ENCODE data around the gene ADH1B.

The ADH1B gene

DNA sequence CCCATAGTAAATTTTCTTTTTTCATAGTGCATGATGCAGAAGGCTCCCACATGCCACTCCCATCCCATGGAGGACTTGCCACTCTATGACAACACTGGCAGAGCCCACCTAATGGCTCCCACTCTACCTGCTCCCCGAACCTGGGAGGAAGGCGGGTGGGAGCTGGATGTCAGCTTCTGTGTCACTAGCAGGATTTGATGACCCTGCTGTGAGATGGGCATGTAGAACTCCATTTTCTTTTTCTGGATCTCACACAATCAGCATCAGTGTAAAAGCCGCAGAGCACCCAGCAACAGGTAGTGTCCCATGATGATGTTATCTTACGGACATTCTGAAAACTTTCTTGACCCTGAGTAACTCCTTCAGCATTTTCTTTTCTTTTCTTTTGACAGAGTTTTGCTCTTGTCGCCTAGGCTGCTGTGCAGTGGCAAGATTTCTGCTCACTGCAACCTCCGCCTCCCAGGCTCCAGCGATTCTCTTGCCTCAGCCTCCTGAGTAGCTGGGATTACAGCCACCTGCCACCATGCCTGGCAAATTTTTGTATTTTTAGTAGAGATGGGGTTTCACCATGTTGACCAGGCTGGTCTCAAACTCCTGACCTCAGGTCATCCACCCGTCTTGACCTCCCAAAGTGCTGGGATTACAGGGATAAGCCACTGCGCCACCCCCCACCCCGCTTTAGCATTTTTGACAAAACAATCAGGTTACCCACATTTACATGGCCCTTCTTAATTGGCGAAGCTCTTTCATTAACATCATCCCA is 15.4 kb downstream of the ADH1B start:
- Histone ChIP-seq H3K4me1 (peaks cover 4% of the 10 kb centered on the region; the same call in 1 of the 2 replicates), H3K4me3 (no peak overlapping the region), H3K9me3 (no peaks in the 10 kb centered on the region), H3K27me3 (ENCODE audit: low read depth) (peaks cover 2% of the 10 kb centered on the region; the same call in 1 of the 2 replicates), H3K36me3 (replicated peaks) (no peaks in the 10 kb centered on the region)
- no peak for DNase-seq (ENCODE audit: low spot score in 2 of 2)
- in situ Hi-C loops (cut with MboI; ENCODE audit: low sequenced_read_pairs): no loop called here

DNA sequence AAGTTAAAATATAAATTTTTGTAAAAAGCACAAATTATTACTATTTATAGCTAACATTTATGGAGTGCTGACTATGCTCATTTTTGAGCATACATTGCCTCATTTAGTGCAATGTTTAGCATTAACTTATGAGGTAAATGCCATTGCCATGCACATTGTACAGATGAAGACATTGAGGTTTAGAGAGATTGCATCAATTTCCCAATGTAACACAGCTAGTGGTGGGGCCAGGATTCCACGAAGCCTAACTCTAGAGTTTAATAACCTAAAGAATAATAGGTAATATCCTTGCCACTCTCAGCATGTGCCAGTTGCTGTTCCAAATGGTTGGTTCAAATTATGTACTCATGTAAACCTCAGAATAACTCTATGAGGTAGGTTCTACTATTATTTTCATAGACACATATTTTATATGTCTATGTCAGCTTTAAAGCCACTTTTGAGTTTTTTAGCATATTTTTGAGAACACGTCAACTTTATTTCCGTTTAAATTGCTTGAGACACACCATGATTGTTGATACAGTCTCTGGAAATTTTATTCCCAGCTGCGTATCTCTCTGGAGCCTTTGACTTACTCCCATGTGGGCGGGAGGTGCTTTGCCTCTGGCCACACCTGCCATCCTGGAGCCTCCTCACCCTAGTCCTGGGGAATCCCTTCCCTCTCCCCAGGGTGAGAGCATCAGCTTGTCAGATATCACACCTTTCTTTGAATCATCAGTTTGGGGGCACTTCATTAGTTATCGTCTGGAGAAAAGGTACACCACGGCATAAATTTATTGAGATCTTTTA is 19.6 kb downstream of the ADH1B start:
- Histone ChIP-seq H3K4me3 (no peak overlapping the region), H3K27me3 (ENCODE audit: low read depth) (no peaks in the 10 kb centered on the region), H3K4me1 (peaks cover 4% of the 10 kb centered on the region; the same call in 1 of the 2 replicates), H3K36me3 (replicated peaks) (no peaks in the 10 kb centered on the region), H3K9me3 (no peaks in the 10 kb centered on the region)
- in situ Hi-C loops (cut with MboI; ENCODE audit: low sequenced_read_pairs): no loop called here
- DNase-seq (ENCODE audit: low spot score in 2 of 2): no peak

DNA sequence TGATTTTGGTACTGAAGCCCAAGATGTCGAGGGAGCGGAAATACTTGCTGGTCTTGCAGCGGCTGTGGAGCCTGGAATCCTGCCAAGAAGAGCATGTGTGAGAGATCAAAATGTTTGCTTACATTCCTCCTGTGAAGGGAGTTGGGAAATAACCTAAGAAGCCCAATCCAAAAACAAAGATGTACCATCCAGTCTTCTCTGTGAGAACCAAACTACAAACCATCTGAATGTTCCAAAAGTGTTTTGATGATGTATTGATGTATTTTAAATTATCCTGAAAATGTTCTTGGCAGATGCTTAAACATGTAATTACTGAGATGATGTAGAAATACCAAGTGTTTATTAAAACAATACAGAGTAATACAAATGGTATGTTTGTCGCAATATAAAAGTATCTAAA is 20.3 kb downstream of the ADH1B start:
- in situ Hi-C loops (cut with MboI; ENCODE audit: low sequenced_read_pairs): no loop called here
- peak in 1 of 2 experiments; percentile 14 for DNase-seq (ENCODE audit: low spot score in 2 of 2)
- Histone ChIP-seq H3K4me1 (no peaks in the 10 kb centered on the region), H3K36me3 (replicated peaks) (no peaks in the 10 kb centered on the region), H3K4me3 (no peak overlapping the region), H3K9me3 (no peaks in the 10 kb centered on the region), H3K27me3 (ENCODE audit: low read depth) (no peaks in the 10 kb centered on the region)

DNA sequence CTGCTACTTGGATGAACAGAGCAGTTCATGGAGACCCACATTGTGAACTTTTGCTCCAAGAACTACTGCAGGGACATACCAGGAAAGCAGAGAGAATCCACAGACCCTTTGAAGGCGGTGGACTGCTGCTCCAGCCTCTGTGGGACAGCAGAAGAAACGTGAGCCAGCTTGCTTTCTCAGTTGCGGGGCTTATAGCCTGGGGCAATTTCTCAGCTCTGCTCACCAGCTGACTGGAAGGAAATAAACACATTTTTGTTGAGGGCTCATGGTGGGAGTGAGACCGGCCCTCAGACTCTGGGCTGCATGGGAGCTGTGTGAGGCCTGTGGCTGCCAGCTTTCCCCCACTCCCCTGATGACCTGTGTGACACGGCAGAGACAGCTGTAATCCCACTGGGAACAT is 27.8 kb downstream of the ADH1B start:
- Histone ChIP-seq H3K9me3 (no peaks in the 10 kb centered on the region), H3K27me3 (ENCODE audit: low read depth) (no peaks in the 10 kb centered on the region), H3K36me3 (replicated peaks) (no peaks in the 10 kb centered on the region), H3K4me3 (no peak overlapping the region), H3K4me1 (no peaks in the 10 kb centered on the region)
- DNase-seq (ENCODE audit: low spot score in 2 of 2): no peak
- in situ Hi-C loops (cut with MboI; ENCODE audit: low sequenced_read_pairs): no loop called here

DNA sequence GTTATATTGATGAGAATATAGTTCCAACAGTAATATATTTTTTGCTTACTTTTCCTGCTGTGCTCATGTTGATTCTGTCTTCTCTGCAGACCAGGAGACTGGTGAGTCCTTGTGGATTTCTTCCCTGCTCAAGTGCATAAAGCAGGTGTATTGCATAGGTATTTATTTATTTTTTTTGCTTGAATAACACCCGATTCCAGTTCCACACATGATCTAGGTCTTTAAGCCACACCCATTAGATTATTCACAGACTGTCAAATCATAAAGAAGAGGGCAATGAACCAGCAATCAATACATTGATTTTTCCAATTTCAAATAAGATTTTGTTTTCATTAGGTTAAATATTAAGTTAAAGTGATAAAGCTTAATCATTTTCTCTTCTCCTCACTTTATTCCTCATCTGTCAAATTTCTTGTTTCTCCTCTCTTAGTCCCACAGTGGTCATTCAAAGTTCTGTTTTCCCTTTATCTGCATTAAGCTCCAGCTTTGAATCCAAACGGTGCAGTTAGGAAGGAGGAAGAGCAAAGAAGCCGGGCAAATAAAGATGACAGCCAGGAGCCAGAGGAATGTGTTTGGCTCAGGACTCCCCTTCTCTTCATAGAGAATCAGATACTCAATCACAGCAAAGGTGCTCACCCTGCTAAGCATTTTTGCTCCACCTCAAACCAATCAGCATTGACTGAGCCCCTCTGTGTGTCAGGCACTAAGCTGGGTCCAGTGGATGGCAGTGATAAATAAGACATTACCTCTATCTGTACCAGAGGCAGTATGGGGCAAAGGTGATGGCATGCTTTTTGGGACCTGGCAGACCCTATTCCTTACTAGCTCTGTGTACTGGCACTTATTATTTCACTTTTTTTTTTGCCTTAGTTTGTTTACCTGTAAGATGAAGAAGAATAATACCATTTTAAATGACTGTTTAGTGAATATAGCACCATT is 30.1 kb downstream of the ADH1B start, which contains the start of gene ADH1A:
TSS of gene ADH1A (minus strand) at position 138 of the 939 bp plus-strand sequence. CDS start at position 67, 71 bp downstream.
- in situ Hi-C loops (cut with MboI; ENCODE audit: low sequenced_read_pairs): no loop called here
- Histone ChIP-seq H3K27me3 (ENCODE audit: low read depth) (no peaks in the 10 kb centered on the region), H3K4me3 (no peak within 1 kb of the TSS), H3K9me3 (no peaks in the 10 kb centered on the region), H3K36me3 (replicated peaks) (no peaks in the 10 kb centered on the region), H3K4me1 (no peaks in the 10 kb centered on the region)
- DNase-seq (ENCODE audit: low spot score in 2 of 2): no peak

DNA sequence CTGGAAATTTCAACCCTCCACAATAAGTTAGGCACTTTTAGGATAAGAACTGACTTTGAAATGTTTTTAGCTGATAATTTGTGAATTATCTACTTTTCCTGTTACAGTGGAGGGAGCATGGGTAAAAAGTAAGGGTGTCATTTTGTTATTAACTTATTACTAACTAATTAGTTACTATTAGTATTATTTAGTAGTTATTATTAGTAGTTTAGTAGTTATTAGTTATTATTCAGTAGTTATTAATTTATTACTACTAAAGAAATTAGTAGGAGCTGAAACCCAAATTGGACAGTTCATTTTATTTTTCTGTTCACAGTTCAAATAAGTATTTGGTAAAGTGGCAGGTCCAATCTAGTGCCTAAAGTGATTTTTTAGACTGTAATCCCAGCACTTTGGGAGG is 35.8 kb downstream of the ADH1B start:
- in situ Hi-C loops (cut with MboI; ENCODE audit: low sequenced_read_pairs): no loop called here
- Histone ChIP-seq H3K9me3 (no peaks in the 10 kb centered on the region), H3K4me1 (no peaks in the 10 kb centered on the region), H3K27me3 (ENCODE audit: low read depth) (no peaks in the 10 kb centered on the region; the same call in 1 of the 2 replicates), H3K36me3 (replicated peaks) (no peaks in the 10 kb centered on the region), H3K4me3 (no peak overlapping the region)
- DNase-seq (ENCODE audit: low spot score in 2 of 2): no peak

DNA sequence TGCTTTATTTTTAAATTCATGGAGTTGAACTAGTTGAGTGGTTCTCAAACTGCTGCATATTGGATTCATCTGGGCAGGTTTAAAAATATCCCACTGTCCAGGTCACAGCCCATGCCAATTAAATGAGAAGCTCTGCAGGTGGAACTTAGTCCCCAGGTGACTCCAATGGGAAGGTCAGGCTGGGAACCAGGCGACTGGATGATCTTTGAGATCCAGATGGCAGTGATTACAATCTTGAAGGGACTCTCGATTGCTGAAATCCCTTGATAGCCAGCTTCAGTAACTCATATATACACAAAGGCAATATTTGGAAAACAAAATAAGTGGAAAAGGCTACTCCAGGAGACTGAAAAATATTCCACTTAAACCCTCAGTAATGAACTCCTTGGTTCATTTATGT is 38.5 kb downstream of the ADH1B start:
- no peak for DNase-seq (ENCODE audit: low spot score in 2 of 2)
- no peaks in the 10 kb centered on the region for H3K4me1 ChIP-seq
- in situ Hi-C loops (cut with MboI; ENCODE audit: low sequenced_read_pairs): no loop called here
- no peaks in the 10 kb centered on the region for H3K9me3 ChIP-seq
- H3K4me3 ChIP-seq: no peak overlapping the region
- no peaks in the 10 kb centered on the region; the same call in 1 of the 2 replicates for H3K27me3 ChIP-seq (ENCODE audit: low read depth)
- no peaks in the 10 kb centered on the region for H3K36me3 ChIP-seq (replicated peaks)

DNA sequence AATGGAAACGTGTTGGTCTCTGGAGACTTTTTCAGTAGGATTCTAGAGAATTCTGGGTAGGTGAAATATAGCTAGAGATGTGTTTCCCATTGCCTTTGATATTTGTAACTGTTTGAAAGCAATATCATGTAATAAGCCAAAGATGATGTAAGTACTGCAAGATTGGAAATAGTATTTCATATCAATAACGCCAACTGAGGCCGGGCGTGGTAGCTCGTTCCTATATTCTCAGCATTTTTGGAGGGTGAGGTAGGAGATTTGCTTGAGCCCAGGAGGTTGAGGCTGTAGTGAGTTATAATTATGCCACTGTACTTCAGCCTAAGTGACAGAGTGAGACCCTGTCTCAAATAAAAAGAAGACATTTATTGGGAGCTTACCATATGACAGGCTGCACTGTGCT is 39.9 kb downstream of the ADH1B start:
- H3K36me3 ChIP-seq (replicated peaks): no peaks in the 10 kb centered on the region
- no peak for DNase-seq (ENCODE audit: low spot score in 2 of 2)

DNA sequence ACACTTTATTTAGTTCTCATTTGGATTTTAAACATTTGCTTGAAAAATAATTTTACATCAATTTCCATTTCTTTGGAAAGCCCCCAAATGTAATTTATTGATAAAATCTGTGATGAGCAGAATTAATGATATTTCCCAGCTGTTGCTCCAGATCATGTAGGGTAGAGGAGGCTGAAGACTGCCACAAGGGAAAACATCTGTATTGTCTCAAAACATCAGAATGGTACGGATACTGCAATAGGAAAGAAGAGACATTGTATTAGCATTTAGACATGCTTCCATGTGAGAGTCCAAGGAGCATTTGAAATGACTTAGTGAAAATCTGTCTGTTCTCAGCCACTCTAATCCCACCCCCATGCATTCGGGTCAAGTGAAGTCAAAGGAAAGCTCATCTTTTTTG is 44.8 kb downstream of the ADH1B start:
- no peaks in the 10 kb centered on the region for H3K9me3 ChIP-seq

More for the DNA sequence above, 39.9 kb downstream of the ADH1B start:
- in situ Hi-C loops (cut with MboI; ENCODE audit: low sequenced_read_pairs): no loop called here
- no peaks in the 10 kb centered on the region; the same call in 1 of the 2 replicates for H3K27me3 ChIP-seq (ENCODE audit: low read depth)
- H3K4me1 ChIP-seq: no peaks in the 10 kb centered on the region
- no peak overlapping the region for H3K4me3 ChIP-seq
- no peaks in the 10 kb centered on the region for H3K9me3 ChIP-seq

DNA sequence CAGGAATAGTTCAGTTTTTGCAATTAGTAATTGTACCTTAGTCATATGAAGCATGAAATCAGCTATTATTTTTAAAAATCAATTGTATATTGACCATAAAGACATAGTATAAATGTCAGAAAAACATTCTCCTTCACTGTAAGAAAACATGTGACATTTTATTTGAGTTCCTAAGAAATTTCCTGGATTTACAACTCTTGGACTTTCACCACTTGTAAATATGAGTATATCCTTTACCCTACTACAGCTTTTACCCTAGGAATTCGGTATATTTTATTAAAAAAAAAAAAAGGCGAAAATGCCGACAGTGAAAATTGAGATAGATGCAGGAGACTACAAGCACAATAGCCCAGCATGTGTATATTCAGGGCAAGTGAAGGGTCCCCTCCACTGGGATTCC is 45.3 kb downstream of the ADH1B start:
- in situ Hi-C loops (cut with MboI; ENCODE audit: low sequenced_read_pairs): no loop called here
- H3K9me3 ChIP-seq: no peaks in the 10 kb centered on the region
- no peaks in the 10 kb centered on the region for H3K36me3 ChIP-seq (replicated peaks)
- DNase-seq (ENCODE audit: low spot score in 2 of 2): no peak
- H3K27me3 ChIP-seq (ENCODE audit: low read depth): no peaks in the 10 kb centered on the region; the same call in 1 of the 2 replicates
- no peak overlapping the region for H3K4me3 ChIP-seq
- H3K4me1 ChIP-seq: no peaks in the 10 kb centered on the region

More for the DNA sequence above, 44.8 kb downstream of the ADH1B start:
- in situ Hi-C loops (cut with MboI; ENCODE audit: low sequenced_read_pairs): no loop called here
- no peak overlapping the region for H3K4me3 ChIP-seq
- no peaks in the 10 kb centered on the region for H3K36me3 ChIP-seq (replicated peaks)
- H3K27me3 ChIP-seq (ENCODE audit: low read depth): no peaks in the 10 kb centered on the region; the same call in 1 of the 2 replicates
- no peaks in the 10 kb centered on the region for H3K4me1 ChIP-seq
- no peak for DNase-seq (ENCODE audit: low spot score in 2 of 2)

DNA sequence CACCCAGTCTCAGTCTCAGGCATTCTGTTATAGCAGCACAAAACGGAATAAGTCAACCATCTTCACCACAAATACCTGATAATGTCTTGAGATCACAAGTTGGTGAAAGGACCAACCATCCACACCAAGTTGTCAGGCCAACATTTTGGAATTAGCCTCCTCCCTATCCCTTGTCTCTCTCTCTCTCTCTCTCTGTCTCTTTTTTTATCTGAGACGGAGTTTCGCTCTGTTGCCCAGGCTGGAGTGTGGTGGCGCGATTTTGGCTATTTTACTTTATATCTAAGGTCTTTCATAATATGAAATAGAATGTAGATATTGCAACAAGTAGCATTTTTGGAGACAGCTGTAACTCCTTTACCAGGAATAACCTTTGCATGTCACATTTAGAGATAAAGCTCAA is 46.2 kb downstream of the ADH1B start:
- Histone ChIP-seq H3K36me3 (replicated peaks) (no peaks in the 10 kb centered on the region), H3K4me1 (no peaks in the 10 kb centered on the region), H3K9me3 (no peaks in the 10 kb centered on the region), H3K27me3 (ENCODE audit: low read depth) (no peaks in the 10 kb centered on the region), H3K4me3 (no peak overlapping the region)
- DNase-seq (ENCODE audit: low spot score in 2 of 2): no peak
- in situ Hi-C loops (cut with MboI; ENCODE audit: low sequenced_read_pairs): no loop called here

DNA sequence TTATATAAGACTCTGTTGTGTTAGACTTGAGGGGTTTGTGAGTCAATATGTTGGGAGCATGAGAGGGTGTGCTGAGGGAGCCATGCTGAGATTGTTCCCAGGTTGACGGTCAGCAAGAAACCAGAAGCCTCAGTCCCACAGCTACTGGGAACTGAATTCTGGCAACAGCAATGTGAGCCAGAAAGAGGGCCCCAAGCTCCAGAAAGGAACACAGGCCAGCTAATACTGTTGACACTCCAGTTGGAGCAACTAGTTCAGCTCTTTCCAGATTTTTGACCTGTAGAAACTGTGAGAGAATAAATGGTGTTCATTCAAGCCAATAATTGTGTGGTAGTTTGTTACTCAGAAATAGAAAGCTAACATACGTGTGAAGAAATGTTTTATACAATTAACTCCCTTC is 47.5 kb downstream of the ADH1B start:
- Histone ChIP-seq H3K36me3 (replicated peaks) (no peaks in the 10 kb centered on the region), H3K27me3 (ENCODE audit: low read depth) (no peaks in the 10 kb centered on the region), H3K9me3 (no peaks in the 10 kb centered on the region), H3K4me1 (no peaks in the 10 kb centered on the region), H3K4me3 (no peak overlapping the region)
- no peak for DNase-seq (ENCODE audit: low spot score in 2 of 2)
- in situ Hi-C loops (cut with MboI; ENCODE audit: low sequenced_read_pairs): no loop called here

DNA sequence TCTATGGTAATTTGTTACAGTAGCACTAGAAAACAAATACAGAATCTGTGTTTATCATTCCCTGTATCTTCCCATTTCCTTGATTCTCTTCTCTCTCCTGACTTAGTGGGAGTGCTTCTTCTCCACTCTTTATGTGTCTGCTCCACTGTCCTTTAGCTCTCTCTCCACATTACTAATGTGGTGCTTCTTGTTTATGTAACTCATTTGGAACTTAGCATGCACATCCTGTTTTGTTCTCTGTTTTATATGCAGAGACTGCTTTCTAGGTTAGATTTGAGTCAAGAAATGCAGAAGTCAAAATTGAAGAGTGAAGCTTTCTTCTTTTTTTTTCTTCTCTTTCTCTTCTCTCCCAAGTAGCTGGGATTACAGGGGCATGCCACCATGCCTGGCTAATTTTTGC is 56.3 kb downstream of the ADH1B start:
- no peaks in the 10 kb centered on the region for H3K27me3 ChIP-seq (ENCODE audit: low read depth)
- in situ Hi-C loops (cut with MboI; ENCODE audit: low sequenced_read_pairs): no loop called here
- H3K9me3 ChIP-seq: no peaks in the 10 kb centered on the region
- no peaks in the 10 kb centered on the region for H3K4me1 ChIP-seq
- no peaks in the 10 kb centered on the region for H3K36me3 ChIP-seq (replicated peaks)
- no peak for DNase-seq (ENCODE audit: low spot score in 2 of 2)
- H3K4me3 ChIP-seq: no peak overlapping the region
